ENCODE data around the gene EP400.

EP400 gene

GRCh38 chr12:131949431-131950181 is at the start of gene EP400:
Gene EP400 (plus strand): TSS chr12:131949942. CDS start chr12:131960620, 10,678 bp downstream.
- peak within 1 kb of the TSS; percentile 100 for H3K4me3 ChIP-seq
- peak within 1 kb of the TSS; percentile 67 to 90 for H3K27ac ChIP-seq
- peak; percentile 96 for DNase-seq (ENCODE audit: low spot score)
- TF ChIP-seq CTCF (IDR thresholded peaks at IDR 0.05), result peak; percentile 20

GRCh38 chr12:131900397-131900796 is 49.3 kb upstream of the EP400 start:
- no peak for DNase-seq (ENCODE audit: low spot score)
- no peak for TF ChIP-seq CTCF (IDR thresholded peaks at IDR 0.05)
- Histone ChIP-seq H3K4me3 (no peak overlapping the region), H3K27ac (no peak overlapping the region)

- no peak for DNase-seq (ENCODE audit: low spot score)
- no peak overlapping the region for H3K4me3 ChIP-seq
- H3K27ac ChIP-seq, result no peak overlapping the region
- no peak for TF ChIP-seq CTCF (IDR thresholded peaks at IDR 0.05)
Observed at GRCh38 chr12:131901431-131902331, 48.1 kb upstream of the EP400 start.

- no peak for DNase-seq (ENCODE audit: low spot score)
- H3K4me3 ChIP-seq, result no peak overlapping the region
- H3K27ac ChIP-seq, result no peak overlapping the region
- TF ChIP-seq CTCF (IDR thresholded peaks at IDR 0.05), result no peak
Observed at GRCh38 chr12:131902332-131903241, 47.2 kb upstream of the EP400 start.

- no peak overlapping the region for H3K4me3 ChIP-seq
- DNase-seq (ENCODE audit: low spot score), result no peak
- no peak overlapping the region for H3K27ac ChIP-seq
- TF ChIP-seq CTCF (IDR thresholded peaks at IDR 0.05), result no peak
Observed at GRCh38 chr12:131903270-131904255, 46.2 kb upstream of the EP400 start.

GRCh38 chr12:131904346-131904745 is 45.4 kb upstream of the EP400 start:
- no peak overlapping the region for H3K27ac ChIP-seq
- TF ChIP-seq CTCF (IDR thresholded peaks at IDR 0.05), result no peak
- no peak for DNase-seq (ENCODE audit: low spot score)
- H3K4me3 ChIP-seq, result no peak overlapping the region
